Colonic mucosa (tissue), 4 donors: ENCODE results near the gene DCUN1D1. TPM values are rescaled to one million over a fixed set of nuclear protein-coding genes. Genes with fewer than 3 reads are reported as not detected.

Experiments used
- DNase-seq: peaks from one replicate; pipeline ENCODE4 v3.0.0-alpha.2; 2020
- H3K27ac ChIP-seq: fragments of 200-600 bp; one replicate; pipeline ENCODE4 v1.8.0; 2021
- H3K27me3 ChIP-seq: fragments of 200-600 bp; one replicate; pipeline ENCODE4 v1.8.0; 2021
- H3K36me3 ChIP-seq: fragments of 200-600 bp; one replicate; pipeline ENCODE4 v1.8.0; 2021
- H3K4me1 ChIP-seq: fragments of 200-600 bp; one replicate; pipeline ENCODE4 v1.8.0; 2021; ENCODE audit warnings: mild to moderate bottlenecking
- H3K4me3 ChIP-seq: fragments of 200-600 bp; one replicate; pipeline ENCODE4 v1.8.0; 2021
- H3K9ac ChIP-seq, 2 donors: one replicate each; pipeline ENCODE4 v1.7.0; 2013; ENCODE audit warnings: control low read depth in 2 of 2, low read depth in 2 of 2, low read length in 2 of 2
- H3K9me3 ChIP-seq: fragments of 200-600 bp; one replicate; pipeline ENCODE4 v1.8.0; 2021
- CTCF ChIP-seq: fragments of 200-600 bp; IDR thresholded peaks from one replicate; pipeline ENCODE4 v1.8.0; 2022; ENCODE audit warnings: antibody characterized with exemption, mild to moderate bottlenecking
- intact Hi-C: fragments of 100-400 bp; cut with DNase I; formaldehyde crosslinking; loops from one replicate; pipeline ENCODE4 v1.14.1; 2022
- total RNA-seq, 2 donors: library from RNA; stranded (reverse); fragmentation: NEBNext Ultra II Directional in 1 of 2; extraction: Animal tissue kit (Norgen Biotek cat#: 25700) in 1 of 2; gene quantifications; one replicate each; pipeline ENCODE4 v1.2.1, GENCODE V29; 2021
- donor health status: healthy.
- donor health status: DM: no; HTN: no; CAD: no.
- donor health status: DM: no; HTN: no; CAD: no.

DCUN1D1 gene
- total RNA-seq, 2 donors from 2014 or later, result 38.9 to 56.6 TPM

GRCh38 chr3:182920515-182921084 is 59.7 kb downstream of the DCUN1D1 start:
- no peak overlapping the region for H3K9ac ChIP-seq
- TF ChIP-seq CTCF, result no peak
- H3K27me3 ChIP-seq, result no peaks in the 10 kb centered on the region
- DNase-seq, result no peak
- no peaks in the 10 kb centered on the region for H3K36me3 ChIP-seq
- no peaks in the 10 kb centered on the region for H3K4me1 ChIP-seq
- no peaks in the 10 kb centered on the region for H3K9me3 ChIP-seq
- intact Hi-C loops, result no loop called here
- no peak overlapping the region for H3K4me3 ChIP-seq
- H3K27ac ChIP-seq, result no peak overlapping the region

GRCh38 chr3:182919866-182920357 is 60.4 kb downstream of the DCUN1D1 start:
- no peak for DNase-seq
- intact Hi-C loops, result no loop called here
- no peaks in the 10 kb centered on the region for H3K27me3 ChIP-seq
- no peaks in the 10 kb centered on the region for H3K9me3 ChIP-seq
- no peak overlapping the region for H3K4me3 ChIP-seq
- H3K36me3 ChIP-seq, result no peaks in the 10 kb centered on the region
- H3K27ac ChIP-seq, result no peak overlapping the region
- TF ChIP-seq CTCF, result no peak
- H3K4me1 ChIP-seq, result no peaks in the 10 kb centered on the region
- no peak overlapping the region for H3K9ac ChIP-seq

- Histone ChIP-seq H3K36me3 (no peaks in the 10 kb centered on the region), H3K27me3 (no peaks in the 10 kb centered on the region), H3K27ac (no peak overlapping the region), H3K4me3 (no peak overlapping the region), H3K4me1 (no peaks in the 10 kb centered on the region), H3K9me3 (no peaks in the 10 kb centered on the region), H3K9ac (no peak overlapping the region)
- no peak for DNase-seq
- no peak for TF ChIP-seq CTCF
- intact Hi-C loops, result no loop called here
Observed at GRCh38 chr3:182917134-182917533, 63.2 kb downstream of the DCUN1D1 start.

GRCh38 chr3:182914341-182914740 is 66.0 kb downstream of the DCUN1D1 start:
- DNase-seq, result no peak
- Histone ChIP-seq H3K4me3 (no peak overlapping the region), H3K36me3 (no peaks in the 10 kb centered on the region), H3K9me3 (no peaks in the 10 kb centered on the region), H3K27ac (no peak overlapping the region), H3K9ac (no peak overlapping the region), H3K4me1 (no peaks in the 10 kb centered on the region), H3K27me3 (no peaks in the 10 kb centered on the region)
- no peak for TF ChIP-seq CTCF
- intact Hi-C loops, result no loop called here

GRCh38 chr3:182913889-182914288 is 66.4 kb downstream of the DCUN1D1 start:
- intact Hi-C loops, result no loop called here
- H3K36me3 ChIP-seq, result no peaks in the 10 kb centered on the region

More at GRCh38 chr3:182913889-182914288, 66.4 kb downstream of the DCUN1D1 start:
- Histone ChIP-seq H3K9me3 (no peaks in the 10 kb centered on the region), H3K9ac (no peak overlapping the region), H3K4me1 (no peaks in the 10 kb centered on the region), H3K27ac (no peak overlapping the region), H3K4me3 (no peak overlapping the region), H3K27me3 (no peaks in the 10 kb centered on the region)
- TF ChIP-seq CTCF, result no peak
- DNase-seq, result no peak
